Vagina (tissue), 2 donors: Measurements from ENCODE around the gene GABRA5.
"Not testable (repeated sequence)": the region's sequence is repeated elsewhere in the genome, so short reads cannot be mapped to it uniquely, and the experiment has no call there.

Source experiments
- CTCF ChIP-seq, 3 experiments: fragments of 450-650 bp in 2 of 3; fragments of 200-600 bp in 1 of 3; sonication (generic) in 1 of 3; IDR thresholded peaks; one replicate each; pipeline ENCODE4 v1.5.1; 2017 to 2019; ENCODE audit warnings: antibody characterized with exemption in 3 of 3, mild to moderate bottlenecking in 2 of 3, moderate library complexity in 2 of 3
- POLR2A ChIP-seq, 2 donors: fragments of 450-650 bp; IDR thresholded peaks; one replicate each; pipeline ENCODE4 v1.6.1; 2017; ENCODE audit warnings: antibody characterized with exemption in 2 of 2, mild to moderate bottlenecking in 2 of 2, moderate library complexity in 2 of 2

GRCh38 chr15:26895346-26895745, 28.5 kb downstream of the GABRA5 start:
- not testable (repeated sequence) for TF ChIP-seq CTCF, POLR2A (IDR thresholded peaks at IDR 0.05)
